ENCODE results near the gene ZNF521. TPM values are rescaled to one million over a fixed set of nuclear protein-coding genes. Genes with fewer than 3 reads are reported as not detected.

The ZNF521 gene
- total RNA-seq, 3 donors from 2014 or later = 3.2 to 11.6 (median 7.9) TPM

DNA sequence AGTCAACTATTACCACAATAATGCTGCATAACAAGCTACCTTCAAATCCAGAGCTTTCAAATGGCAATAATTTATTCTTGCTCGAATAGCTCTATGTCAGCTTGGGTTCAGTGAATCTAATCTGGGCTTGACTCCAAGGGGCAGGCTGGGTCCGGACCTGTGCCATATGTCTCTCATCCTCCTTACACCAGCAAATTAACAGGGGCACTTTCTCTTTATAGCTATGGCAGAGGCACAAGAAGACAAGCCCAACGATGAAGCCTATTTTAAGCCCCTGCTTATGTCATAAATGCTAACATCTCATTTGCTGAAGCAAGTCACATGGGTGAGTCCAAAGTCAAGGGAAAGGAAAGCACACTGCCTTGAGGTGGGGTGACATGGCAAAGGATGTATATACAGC, 13.3 kb upstream of the ZNF521 start:
- intact Hi-C loops (cut with DNase I, micrococcal nuclease) = no loop called here
- DNase-seq (no peak), ATAC-seq (no peak)
- TF ChIP-seq, protein P1, sequence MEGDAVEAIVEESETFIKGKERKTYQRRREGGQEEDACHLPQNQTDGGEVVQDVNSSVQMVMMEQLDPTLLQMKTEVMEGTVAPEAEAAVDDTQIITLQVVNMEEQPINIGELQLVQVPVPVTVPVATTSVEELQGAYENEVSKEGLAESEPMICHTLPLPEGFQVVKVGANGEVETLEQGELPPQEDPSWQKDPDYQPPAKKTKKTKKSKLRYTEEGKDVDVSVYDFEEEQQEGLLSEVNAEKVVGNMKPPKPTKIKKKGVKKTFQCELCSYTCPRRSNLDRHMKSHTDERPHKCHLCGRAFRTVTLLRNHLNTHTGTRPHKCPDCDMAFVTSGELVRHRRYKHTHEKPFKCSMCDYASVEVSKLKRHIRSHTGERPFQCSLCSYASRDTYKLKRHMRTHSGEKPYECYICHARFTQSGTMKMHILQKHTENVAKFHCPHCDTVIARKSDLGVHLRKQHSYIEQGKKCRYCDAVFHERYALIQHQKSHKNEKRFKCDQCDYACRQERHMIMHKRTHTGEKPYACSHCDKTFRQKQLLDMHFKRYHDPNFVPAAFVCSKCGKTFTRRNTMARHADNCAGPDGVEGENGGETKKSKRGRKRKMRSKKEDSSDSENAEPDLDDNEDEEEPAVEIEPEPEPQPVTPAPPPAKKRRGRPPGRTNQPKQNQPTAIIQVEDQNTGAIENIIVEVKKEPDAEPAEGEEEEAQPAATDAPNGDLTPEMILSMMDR (IDR thresholded peaks at IDR 0.05) = no peak
- H3K9me3 ChIP-seq = no peaks in the 10 kb centered on the region
- no peaks in the 10 kb centered on the region for H3K36me3 ChIP-seq (ENCODE audit: low read depth)
- H3K4me3 ChIP-seq = no peak overlapping the region
- H3K4me1 ChIP-seq (ENCODE audit: low read depth) = no peaks in the 10 kb centered on the region

DNA sequence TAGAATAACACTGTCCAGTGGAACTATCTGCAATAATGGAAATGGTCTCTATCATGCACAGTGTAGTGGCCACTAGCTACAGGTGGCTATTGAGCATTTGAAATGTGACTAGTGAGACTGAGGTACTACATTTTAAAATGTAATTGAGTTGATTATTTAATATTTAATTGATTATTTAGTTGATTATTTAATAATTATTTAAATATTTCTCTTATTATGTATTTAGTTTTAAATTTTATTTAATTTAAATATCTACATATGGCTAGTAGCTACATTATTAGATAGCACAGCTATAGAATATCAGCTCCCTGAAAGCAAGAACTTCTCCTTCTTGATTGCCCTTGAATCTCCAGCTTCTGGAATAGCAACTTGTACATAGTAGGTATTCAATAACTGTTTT, 12.8 kb upstream of the ZNF521 start:
- H3K4me1 ChIP-seq (ENCODE audit: low read depth) = no peaks in the 10 kb centered on the region
- intact Hi-C loops (cut with DNase I, micrococcal nuclease) = no loop called here
- ATAC-seq (no peak), DNase-seq (no peak)
- no peaks in the 10 kb centered on the region for H3K36me3 ChIP-seq (ENCODE audit: low read depth)
- no peaks in the 10 kb centered on the region for H3K9me3 ChIP-seq
- H3K4me3 ChIP-seq = no peak overlapping the region
- TF ChIP-seq, protein P1 (IDR thresholded peaks at IDR 0.05) = no peak

- Histone ChIP-seq H3K9me3 (no peaks in the 10 kb centered on the region), H3K4me1 (ENCODE audit: low read depth) (no peaks in the 10 kb centered on the region), H3K4me3 (no peak overlapping the region), H3K36me3 (ENCODE audit: low read depth) (no peaks in the 10 kb centered on the region)
- TF ChIP-seq, protein P1 (IDR thresholded peaks at IDR 0.05) = no peak
- ATAC-seq (no peak), DNase-seq (no peak)
- intact Hi-C loops (cut with DNase I, micrococcal nuclease) = no loop called here
These were observed 8.4 kb upstream of the ZNF521 start for GRCh38 chr18:25360301-25360899.

DNA sequence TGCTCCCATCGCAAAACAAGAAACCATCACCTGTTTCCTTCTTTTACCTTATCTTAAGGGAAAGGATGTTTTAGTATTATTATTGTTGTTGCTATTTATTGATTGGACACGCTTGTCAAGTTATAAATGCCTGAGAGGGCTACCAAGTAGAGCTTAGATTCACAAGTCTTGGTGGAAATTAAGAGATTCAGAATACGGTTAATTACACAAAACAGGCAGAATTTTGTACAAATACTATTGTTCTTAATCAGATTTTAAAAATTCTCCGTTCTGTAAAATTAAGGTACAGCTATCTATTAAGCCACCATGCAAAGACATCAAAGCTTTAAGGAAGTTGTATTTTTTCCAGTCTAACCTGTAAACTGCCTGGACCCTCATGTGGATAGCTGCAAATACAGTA, 1.1 kb upstream of the ZNF521 start:
- TF ChIP-seq, protein P1 (IDR thresholded peaks at IDR 0.05) = no peak
- intact Hi-C loops (cut with DNase I, micrococcal nuclease) = loop anchor here in 1 of 2 donors (5.0 to 10.0 kb wide), 2 partner anchors 152 to 476 kb away; no protein-coding TSS in a partner anchor
- DNase-seq (no peak), ATAC-seq (no peak)
- Histone ChIP-seq H3K4me1 (ENCODE audit: low read depth) (peaks cover 10% of the 10 kb centered on the region), H3K4me3 (no peak overlapping the region), H3K36me3 (ENCODE audit: low read depth) (no peaks in the 10 kb centered on the region), H3K9me3 (no peaks in the 10 kb centered on the region)

DNA sequence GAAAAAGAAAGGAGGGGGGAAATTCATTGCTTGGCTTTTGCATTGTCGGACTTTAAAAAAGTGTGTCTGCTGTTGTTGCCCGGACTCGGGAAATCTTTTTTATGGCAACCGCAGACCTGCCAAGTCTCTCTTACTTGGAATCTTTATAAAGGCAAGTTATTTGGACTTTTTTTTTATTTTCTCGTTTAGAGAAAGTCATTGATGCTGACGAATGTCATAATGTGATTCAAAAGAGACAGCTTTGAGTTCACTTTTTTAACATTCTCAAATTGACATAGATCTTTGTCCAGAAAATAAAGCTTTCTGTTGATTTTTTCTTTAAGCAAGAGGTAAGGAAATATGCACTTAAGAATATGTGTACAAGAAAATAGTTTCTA, 651 bp upstream of the ZNF521 start:
- H3K4me1 ChIP-seq (ENCODE audit: low read depth) = peaks cover 10% of the 10 kb centered on the region
- no peaks in the 10 kb centered on the region for H3K36me3 ChIP-seq (ENCODE audit: low read depth)
- no peak for DNase-seq
- H3K9me3 ChIP-seq = no peaks in the 10 kb centered on the region
- intact Hi-C loops (cut with DNase I, micrococcal nuclease) = loop anchor here in 1 of 2 donors (5.0 to 10.0 kb wide), 2 partner anchors 152 to 475 kb away; no protein-coding TSS in a partner anchor
- TF ChIP-seq, protein P1 (IDR thresholded peaks at IDR 0.05) = no peak
- no peak for ATAC-seq
- H3K4me3 ChIP-seq = no peak overlapping the region
